CD4-positive, CD25-positive, alpha-beta regulatory T cell (primary cell): ENCODE measurements around the gene PREB. TPM values are rescaled to one million over a fixed set of nuclear protein-coding genes. Genes with fewer than 3 reads are reported as not detected.

ENCODE experiments used
- ATAC-seq, 2 donors: fragments of 150-1000 bp; cut with Tn5 transposase; one replicate each; pipeline ENCODE4 v1.10.0; 2021; ENCODE audit warnings: low read depth in 2 of 2, moderate number of reproducible peaks in 2 of 2, moderate library complexity in 1 of 2
- DNase-seq, 3 donors: peaks; one replicate each; pipeline versions ENCODE4 v3.0.0 to v3.0.0-alpha.2; 2012 to 2022; ENCODE audit warnings: mixed read lengths in 1 of 3
- H3K27ac ChIP-seq: one replicate; pipeline ENCODE4 v1.7.0; 2013; ENCODE audit warnings: mild to moderate bottlenecking, low read length; ENCODE audit not compliant: insufficient read depth, poor library complexity, severe bottlenecking
- H3K27me3 ChIP-seq: one replicate; pipeline ENCODE4 v1.7.0; 2013; ENCODE audit warnings: low read length; ENCODE audit not compliant: control insufficient read depth, insufficient read depth
- H3K36me3 ChIP-seq: one replicate; pipeline ENCODE4 v1.7.0; 2013; ENCODE audit warnings: mild to moderate bottlenecking, low read length, moderate library complexity; ENCODE audit not compliant: control insufficient read depth, insufficient read depth
- H3K4me1 ChIP-seq: 2 replicates; pipeline ENCODE4 v1.7.0; 2013; ENCODE audit warnings: mild to moderate bottlenecking, low read length; ENCODE audit not compliant: insufficient read depth, control insufficient read depth, poor library complexity, severe bottlenecking
- H3K4me3 ChIP-seq: one replicate; pipeline ENCODE4 v1.7.0; 2013; ENCODE audit warnings: low read depth, mild to moderate bottlenecking, low read length, moderate library complexity
- H3K9me3 ChIP-seq, 2 experiments: 1 replicate in 1 of 2; 2 replicates in 1 of 2; pipeline ENCODE4 v1.7.0; 2013; ENCODE audit warnings: low read length in 2 of 2, mild to moderate bottlenecking in 1 of 2, moderate library complexity in 1 of 2; ENCODE audit not compliant: control insufficient read depth in 2 of 2
- H3K27ac Mint-ChIP-seq, 3 donors: one replicate each; pipeline ENCODE4 v1.8.0; 2020 to 2022; ENCODE audit warnings: mild to moderate bottlenecking in 3 of 3, mixed read lengths in 3 of 3, moderate library complexity in 2 of 3
- H3K27me3 Mint-ChIP-seq: one replicate; pipeline ENCODE4 v1.8.0; 2022; ENCODE audit warnings: mild to moderate bottlenecking, mixed read lengths
- H3K36me3 Mint-ChIP-seq: one replicate; pipeline ENCODE4 v1.8.0; 2020; ENCODE audit warnings: mixed read lengths
- H3K4me1 Mint-ChIP-seq, 4 donors: one replicate each; pipeline ENCODE4 v1.8.0; 2020 to 2022; ENCODE audit warnings: mixed read lengths in 4 of 4, mild to moderate bottlenecking in 1 of 4
- H3K4me3 Mint-ChIP-seq, 4 donors: one replicate each; pipeline ENCODE4 v1.8.0; 2020 to 2022; ENCODE audit warnings: mild to moderate bottlenecking in 4 of 4, mixed read lengths in 4 of 4, moderate library complexity in 3 of 4
- H3K9me3 Mint-ChIP-seq, 7 donors: one replicate each; pipeline ENCODE4 v1.8.0; 2020 to 2022; ENCODE audit warnings: mixed read lengths in 7 of 7, mild to moderate bottlenecking in 3 of 7, moderate library complexity in 2 of 7
- polyA plus RNA-seq, 4 donors: library from polyadenylated mRNA; unstranded; fragments of 300-500 nt; fragmentation: Illumina TruSeq; gene quantifications; one replicate each; pipeline ENCODE4 v1.2.3, GENCODE V29; 2021
- total RNA-seq: library from RNA; stranded (reverse); gene quantifications from one replicate; pipeline ENCODE4 v1.2.3, GENCODE V29; 2022

The PREB gene
- total and polyA plus RNA-seq, 5 donors from 2014 or later, result 22.3 to 90.7 (median 69.3) TPM

DNA sequence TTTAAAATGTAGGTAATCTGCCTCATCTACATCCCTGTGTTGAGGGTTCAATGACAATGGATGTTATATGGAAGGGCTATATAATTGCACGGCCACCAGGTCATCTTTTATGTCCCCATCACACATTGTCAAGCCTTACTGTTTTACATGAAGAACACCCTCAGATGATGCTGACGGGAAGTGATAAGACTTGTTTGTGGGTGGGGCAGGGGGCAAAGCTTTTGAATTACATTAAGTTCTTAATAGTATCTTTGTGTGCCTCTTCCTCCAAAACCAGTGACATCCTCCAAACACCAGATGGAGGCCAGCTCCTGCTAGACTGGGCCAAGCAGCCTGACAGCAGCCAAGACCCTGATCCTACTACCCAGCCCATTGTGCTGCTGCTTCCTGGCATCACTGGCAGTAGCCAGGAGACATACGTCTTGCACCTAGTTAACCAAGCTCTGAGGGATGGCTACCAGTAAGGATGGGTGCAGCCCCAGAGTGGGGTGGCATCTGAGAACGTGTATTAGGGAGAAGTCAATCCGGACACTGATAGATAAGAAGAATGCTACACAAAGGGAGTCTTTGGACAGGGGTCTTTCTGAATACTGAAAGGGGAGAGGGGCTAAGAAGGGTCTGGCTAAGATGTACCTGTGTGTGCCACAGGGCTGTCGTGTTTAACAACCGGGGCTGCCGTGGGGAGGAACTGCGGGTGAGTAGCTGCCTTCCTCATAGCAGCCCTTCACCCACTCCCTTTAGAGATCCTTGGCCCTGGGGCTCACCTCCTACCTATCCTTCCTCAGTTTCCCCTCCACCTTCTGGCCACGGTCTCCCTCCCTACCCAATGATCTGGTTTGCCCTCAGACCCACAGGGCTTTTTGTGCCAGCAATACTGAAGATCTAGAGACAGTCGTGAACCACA is 5.5 kb downstream of the PREB start:
- Mint-ChIP-seq H3K27ac (peak overlapping the region in 1 of 3 donors; percentile 84), H3K4me1 (peaks cover 0 to 38% (median 11%) of the 10 kb centered on the region in 4 donors), H3K27me3 (no peaks in the 10 kb centered on the region), H3K36me3 (peaks cover 18% of the 10 kb centered on the region), H3K4me3 (peak overlapping the region in 1 of 4 donors; percentile 3), H3K9me3 (peaks cover 0 to 1% (median 0%) of the 10 kb centered on the region in 7 donors)
- Histone ChIP-seq H3K9me3 (no peaks in the 10 kb centered on the region), H3K27me3 (no peaks in the 10 kb centered on the region), H3K27ac (no peak overlapping the region), H3K36me3 (peaks cover 29% of the 10 kb centered on the region), H3K4me1 (peaks cover 18% of the 10 kb centered on the region), H3K4me3 (no peak overlapping the region)
- no peak for ATAC-seq
- DNase-seq, result no peak

DNA sequence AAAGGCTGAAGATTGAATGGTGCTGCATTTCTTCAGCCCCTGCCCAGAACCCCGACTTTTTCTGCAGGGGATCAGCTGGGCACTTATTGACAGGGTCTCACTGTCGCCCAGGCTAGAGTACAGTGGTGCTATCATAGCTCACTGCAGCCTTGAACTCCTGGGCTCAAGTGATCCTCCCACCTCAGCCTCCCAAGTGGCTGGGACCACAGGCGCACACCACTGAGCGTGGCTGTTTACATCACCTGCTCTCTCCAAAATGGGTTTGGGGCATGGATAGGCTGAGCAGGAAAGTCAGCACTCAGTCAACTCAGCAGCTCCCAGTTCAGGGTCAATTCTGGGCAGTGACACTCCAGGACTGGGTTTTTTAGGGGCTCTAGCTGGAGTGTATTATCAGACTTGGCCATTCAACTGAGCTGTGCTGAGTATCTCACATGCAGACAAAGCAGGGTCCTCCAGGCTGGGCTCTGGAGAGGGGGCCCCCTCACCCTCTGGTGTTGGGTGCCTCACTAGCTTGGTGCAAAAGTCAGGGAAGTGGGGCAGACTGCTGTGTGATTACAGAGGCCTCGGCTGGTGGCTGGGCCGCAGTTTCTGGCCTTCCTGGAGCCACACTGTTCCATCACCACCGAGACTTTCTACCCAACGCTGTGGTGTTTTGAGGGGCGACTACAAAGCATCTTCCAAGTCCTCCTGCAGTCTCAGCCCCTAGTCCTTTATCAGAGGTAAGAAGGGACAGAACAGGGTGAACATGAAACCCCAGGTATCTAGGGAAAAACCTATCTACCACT is 6.4 kb downstream of the PREB start:
- H3K27me3 ChIP-seq, result no peaks in the 10 kb centered on the region
- Mint-ChIP-seq H3K27ac (no peak overlapping the region), H3K4me1 (peaks cover 0 to 35% (median 8%) of the 10 kb centered on the region in 4 donors), H3K4me3 (peak overlapping the region in 1 of 4 donors; percentile 61), H3K36me3 (peaks cover 18% of the 10 kb centered on the region), H3K9me3 (peaks cover 0 to 1% (median 0%) of the 10 kb centered on the region in 7 donors), H3K27me3 (no peaks in the 10 kb centered on the region)
- H3K36me3 ChIP-seq, result peaks cover 29% of the 10 kb centered on the region
- ATAC-seq (no peak), DNase-seq (no peak)
- H3K4me3 ChIP-seq, result no peak overlapping the region
- H3K4me1 ChIP-seq, result peaks cover 18% of the 10 kb centered on the region
- H3K27ac ChIP-seq, result no peak overlapping the region
- no peaks in the 10 kb centered on the region for H3K9me3 ChIP-seq

DNA sequence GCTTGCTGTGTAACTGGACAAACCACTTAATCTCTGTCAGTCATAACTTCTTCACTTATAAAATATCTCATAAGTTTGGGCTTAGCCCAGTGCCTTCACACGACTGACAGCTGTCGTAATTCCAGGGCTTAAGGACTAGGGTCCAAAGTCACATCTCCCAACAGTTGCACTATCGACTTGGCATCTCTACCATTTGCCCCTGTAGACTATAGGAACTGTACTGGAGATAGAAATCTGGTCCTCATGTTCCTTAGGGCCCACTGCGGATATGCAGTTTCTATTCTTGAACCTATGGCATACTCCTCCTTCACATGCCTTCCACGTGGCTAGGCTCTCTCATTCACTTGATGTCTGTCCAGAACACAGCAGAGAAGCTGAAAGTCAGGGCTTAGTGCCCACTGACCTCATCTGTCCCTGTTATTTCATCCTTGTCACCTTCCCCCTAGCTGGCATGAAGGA is 8.2 kb downstream of the PREB start:
- peaks cover 5 to 35% (median 8%) of the 10 kb centered on the region in 4 donors for H3K4me1 Mint-ChIP-seq
- H3K4me3 Mint-ChIP-seq, result peak overlapping the region in 2 of 4 donors; percentile 2 to 61

DNA sequence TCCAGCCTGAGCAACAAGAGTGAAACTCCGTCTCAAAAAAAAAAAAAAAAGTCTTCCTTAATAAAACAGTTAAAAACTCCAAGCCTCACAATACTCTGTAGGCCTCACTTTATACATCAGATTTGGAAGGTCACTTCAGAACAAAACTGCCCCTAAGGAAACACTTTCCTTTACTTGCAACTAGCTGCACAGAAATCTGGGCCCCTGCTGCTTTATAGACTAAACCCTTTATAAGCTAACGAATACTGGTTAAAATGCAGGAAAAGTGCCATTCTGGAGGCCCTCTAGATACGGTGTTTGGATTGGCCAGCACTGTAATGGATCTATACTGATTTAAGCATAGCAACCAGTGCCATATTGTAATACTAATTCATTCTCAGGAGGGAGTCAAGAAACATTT is 9.3 kb downstream of the PREB start:
- H3K27ac ChIP-seq, result no peak overlapping the region
- H3K4me1 ChIP-seq, result peaks cover 16% of the 10 kb centered on the region
- peak overlapping the region in 3 of 4 donors; percentile 6 to 64 (median 50) for H3K4me3 Mint-ChIP-seq
- H3K36me3 Mint-ChIP-seq, result peaks cover 12% of the 10 kb centered on the region
- H3K4me1 Mint-ChIP-seq, result peaks cover 5 to 28% (median 7%) of the 10 kb centered on the region in 4 donors
- ATAC-seq (no peak), DNase-seq (no peak)
- peaks cover 0 to under 1% (median 0%) of the 10 kb centered on the region in 7 donors for H3K9me3 Mint-ChIP-seq
- no peaks in the 10 kb centered on the region for H3K9me3 ChIP-seq
- H3K27me3 ChIP-seq, result peaks cover 2% of the 10 kb centered on the region
- H3K27me3 Mint-ChIP-seq, result peaks cover 8% of the 10 kb centered on the region
- H3K36me3 ChIP-seq, result peaks cover 6% of the 10 kb centered on the region
- H3K4me3 ChIP-seq, result no peak overlapping the region
- peak overlapping the region in 1 of 3 donors; percentile 71 for H3K27ac Mint-ChIP-seq

More for the DNA sequence above, 8.2 kb downstream of the PREB start:
- Histone ChIP-seq H3K4me3 (no peak overlapping the region), H3K36me3 (peaks cover 17% of the 10 kb centered on the region), H3K4me1 (peaks cover 16% of the 10 kb centered on the region), H3K9me3 (no peaks in the 10 kb centered on the region), H3K27ac (no peak overlapping the region), H3K27me3 (no peaks in the 10 kb centered on the region)
- peaks cover 0 to 1% (median 0%) of the 10 kb centered on the region in 7 donors for H3K9me3 Mint-ChIP-seq
- no peaks in the 10 kb centered on the region for H3K27me3 Mint-ChIP-seq
- ATAC-seq, result no peak
- peaks cover 18% of the 10 kb centered on the region for H3K36me3 Mint-ChIP-seq
- H3K27ac Mint-ChIP-seq, result no peak overlapping the region
- DNase-seq, result no peak

DNA sequence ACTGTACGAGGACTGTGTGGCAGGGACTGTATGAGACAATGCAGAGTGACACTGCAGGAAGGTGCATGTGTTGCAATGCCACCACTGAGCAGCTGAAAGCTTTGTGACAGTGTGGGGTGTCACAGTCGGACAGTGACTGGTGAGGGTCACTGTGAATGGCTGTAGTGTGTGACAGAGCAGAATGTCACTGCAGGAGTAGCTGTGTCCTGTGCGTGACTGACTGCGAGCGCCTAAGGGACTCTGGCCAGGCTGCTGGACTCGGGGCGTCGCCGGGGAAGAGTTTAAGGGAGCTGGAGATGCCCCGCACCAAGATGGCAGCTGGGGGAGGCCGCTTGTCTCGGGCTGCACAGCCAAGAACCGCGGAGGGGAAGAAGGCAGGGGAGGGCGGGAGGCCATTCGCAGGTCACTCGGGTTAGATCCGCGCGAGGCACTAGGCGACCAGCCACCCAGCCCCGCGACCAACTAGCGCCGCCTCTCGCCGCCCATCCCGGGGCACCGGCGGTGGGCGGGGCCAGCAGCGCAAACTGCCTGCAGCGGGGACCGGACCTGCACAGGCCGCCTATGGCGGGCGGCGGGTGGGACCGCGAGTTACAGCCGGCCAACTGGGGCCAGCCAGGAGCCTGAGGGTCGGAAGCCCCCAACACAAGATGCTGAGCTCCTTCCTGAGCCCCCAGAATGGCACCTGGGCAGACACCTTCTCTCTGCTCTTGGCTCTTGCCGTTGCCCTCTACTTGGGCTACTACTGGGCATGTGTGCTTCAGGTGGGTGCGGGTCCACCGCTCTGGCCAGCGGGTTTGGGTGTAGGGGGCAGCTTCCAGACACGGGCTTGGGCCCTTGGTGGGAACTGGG is 10.9 kb downstream of the PREB start, which contains the start of gene ABHD1:
Gene ABHD1, plus strand, starts transcription at position 514 of the 849 bp plus-strand sequence. Its CDS starts 134 bp downstream, at position 648.
- peaks cover 5 to 28% (median 8%) of the 10 kb centered on the region in 4 donors for H3K4me1 Mint-ChIP-seq
- Histone ChIP-seq H3K4me1 (peaks cover 18% of the 10 kb centered on the region), H3K4me3 (peak within 1 kb of the TSS; percentile 91), H3K9me3 (no peaks in the 10 kb centered on the region), H3K27ac (peak within 1 kb of the TSS; percentile 30), H3K27me3 (peaks cover 9% of the 10 kb centered on the region), H3K36me3 (no peaks in the 10 kb centered on the region)
- H3K27ac Mint-ChIP-seq, result peak within 1 kb of the TSS; percentile 83 to 88 (median 88)
- H3K9me3 Mint-ChIP-seq, result peaks cover 0 to 2% (median 0%) of the 10 kb centered on the region in 7 donors
- H3K36me3 Mint-ChIP-seq, result no peaks in the 10 kb centered on the region
- DNase-seq (peak; percentile 54 to 73 (median 60)), ATAC-seq (peak; percentile 74 to 75)
- H3K4me3 Mint-ChIP-seq, result peak within 1 kb of the TSS; percentile 86 to 92 (median 91)
- H3K27me3 Mint-ChIP-seq, result peaks cover 19% of the 10 kb centered on the region

DNA sequence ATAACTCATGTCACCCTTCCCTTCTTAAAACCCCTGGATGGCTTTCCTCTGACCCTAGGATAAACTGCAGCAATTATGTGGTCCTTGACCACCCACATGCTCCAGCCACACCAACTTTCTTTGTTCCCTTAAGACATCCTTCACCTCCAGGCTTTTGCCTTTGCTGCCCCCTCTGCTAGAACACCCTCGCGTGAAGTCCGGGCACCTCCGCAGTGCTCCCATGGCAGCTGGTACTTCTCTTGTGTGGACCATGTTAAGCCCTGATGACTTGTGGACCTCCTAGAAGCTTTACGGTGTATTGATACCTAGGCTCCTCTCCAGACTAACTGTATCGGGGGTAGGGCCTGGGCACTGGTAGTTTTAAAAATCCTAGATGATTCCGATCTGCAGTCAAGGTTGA is 11.6 kb downstream of the PREB start:
- peaks cover 0 to 2% (median 0%) of the 10 kb centered on the region in 7 donors for H3K9me3 Mint-ChIP-seq
- Histone ChIP-seq H3K27ac (no peak overlapping the region), H3K36me3 (no peaks in the 10 kb centered on the region), H3K27me3 (peaks cover 9% of the 10 kb centered on the region), H3K4me1 (peaks cover 22% of the 10 kb centered on the region), H3K4me3 (peak overlapping the region; percentile 91), H3K9me3 (no peaks in the 10 kb centered on the region)
- H3K4me1 Mint-ChIP-seq, result peaks cover 5 to 32% (median 8%) of the 10 kb centered on the region in 4 donors
- peak overlapping the region; percentile 83 to 88 (median 88) for H3K27ac Mint-ChIP-seq
- no peak for DNase-seq
- H3K4me3 Mint-ChIP-seq, result peak overlapping the region; percentile 86 to 92 (median 91)
- no peaks in the 10 kb centered on the region for H3K36me3 Mint-ChIP-seq
- H3K27me3 Mint-ChIP-seq, result peaks cover 26% of the 10 kb centered on the region
- no peak for ATAC-seq
